HG02840 (cell line): ENCODE measurements around the gene GPN3.
A peak's percentile ranks its signal among the peaks of the same experiment; 100 is the strongest.
"Not testable (repeated sequence)": the region's sequence is repeated elsewhere in the genome, so short reads cannot be mapped to it uniquely, and the experiment has no call there.

ENCODE experiments used
- ATAC-seq: cut with Tn5 transposase; IDR thresholded peaks from one replicate; pipeline ENCODE4 v1.9.1; 2021; ENCODE audit warnings: mild to moderate bottlenecking, moderate library complexity, moderate number of reproducible peaks; ENCODE audit not compliant: unreplicated experiment, low FRiP score

The GPN3 gene

DNA sequence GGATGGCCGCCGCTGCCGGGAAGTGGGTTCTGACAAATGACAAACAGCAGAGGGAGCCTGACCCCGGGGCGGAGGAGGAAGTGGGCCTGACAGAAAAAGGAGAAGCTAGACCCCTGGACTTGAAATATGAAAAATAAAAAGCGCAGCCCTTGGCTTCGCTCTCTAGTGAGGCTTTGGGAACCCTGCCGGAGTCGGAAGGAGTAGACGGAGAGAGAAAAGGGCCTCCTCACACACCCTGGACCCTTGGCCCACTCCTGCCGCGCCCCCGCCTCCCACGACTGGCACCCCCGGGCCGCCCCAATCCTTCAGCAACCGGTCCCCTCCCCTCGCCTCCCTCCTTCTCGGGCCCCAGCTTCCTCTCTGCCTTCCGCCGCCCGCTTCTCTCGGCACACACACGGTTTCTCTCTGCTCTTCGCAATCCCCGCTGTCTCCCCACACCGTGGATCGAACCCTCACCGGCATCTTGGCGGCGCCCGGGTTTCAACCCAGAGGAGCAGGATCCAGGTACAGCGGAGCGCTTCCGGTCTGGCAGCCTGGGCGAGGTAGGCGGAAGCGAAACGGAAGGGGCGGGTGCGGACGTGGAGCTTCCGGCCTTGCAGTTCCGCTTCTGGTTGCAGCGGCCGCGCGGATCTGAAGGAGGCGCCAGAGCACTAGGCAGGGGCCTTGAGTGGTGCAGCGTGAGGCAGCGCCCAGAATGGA is 18.1 kb downstream of the GPN3 start, which contains the start of gene ARPC3:
ARPC3 (minus strand) TSS at position 539 of the 699 bp plus-strand sequence; CDS start at position 462, 77 bp downstream.
- peak; percentile 88 for ATAC-seq

- no peak for ATAC-seq
Observed at GRCh38 chr12:110444455-110444854, 23.6 kb downstream of the GPN3 start.

DNA sequence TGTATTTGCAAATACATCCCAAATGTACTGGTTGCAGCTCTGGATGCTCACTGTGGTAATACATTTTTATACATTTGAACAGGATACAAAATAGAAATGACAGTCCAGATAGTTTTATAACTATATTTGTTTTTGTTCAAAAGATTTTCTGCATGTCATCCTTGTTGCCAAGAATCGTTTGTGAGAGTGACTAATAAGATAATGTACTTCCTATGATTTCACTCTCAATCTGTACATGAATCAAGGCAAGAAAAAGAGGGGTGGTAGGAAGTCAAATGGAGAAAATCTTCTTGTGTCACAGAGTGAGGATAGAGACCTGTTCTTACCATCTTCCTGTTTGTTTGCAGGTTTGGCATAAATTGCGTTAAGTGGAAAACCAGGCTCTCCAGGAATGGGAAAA is 31.8 kb downstream of the GPN3 start:
- ATAC-seq, result no peak

- ATAC-seq, result no peak
Observed at GRCh38 chr12:110431957-110432587, 36.0 kb downstream of the GPN3 start.

DNA sequence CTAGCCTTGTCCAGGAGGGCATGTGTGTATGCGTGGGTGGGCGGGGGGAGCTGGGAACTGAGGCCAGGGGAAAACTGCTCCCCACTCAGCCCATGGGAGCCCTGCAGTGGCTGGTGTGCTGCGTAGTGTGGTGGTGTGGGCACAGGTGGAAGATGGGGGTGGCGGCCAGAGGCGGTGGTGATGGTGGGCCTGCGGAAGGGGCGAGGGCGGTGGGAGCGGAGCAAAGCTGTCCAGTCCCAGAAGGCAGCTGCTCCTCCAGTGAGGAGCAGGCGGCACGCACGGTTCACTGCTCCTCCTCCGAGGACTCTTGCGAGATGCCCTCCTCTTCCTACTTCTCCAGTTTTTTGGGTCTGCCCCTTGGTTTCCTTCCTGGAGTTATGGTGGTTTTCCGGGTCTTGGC is 38.4 kb downstream of the GPN3 start:
- not testable (repeated sequence) for ATAC-seq

GRCh38 chr12:110426406-110426805 is 41.7 kb downstream of the GPN3 start:
- no peak for ATAC-seq

DNA sequence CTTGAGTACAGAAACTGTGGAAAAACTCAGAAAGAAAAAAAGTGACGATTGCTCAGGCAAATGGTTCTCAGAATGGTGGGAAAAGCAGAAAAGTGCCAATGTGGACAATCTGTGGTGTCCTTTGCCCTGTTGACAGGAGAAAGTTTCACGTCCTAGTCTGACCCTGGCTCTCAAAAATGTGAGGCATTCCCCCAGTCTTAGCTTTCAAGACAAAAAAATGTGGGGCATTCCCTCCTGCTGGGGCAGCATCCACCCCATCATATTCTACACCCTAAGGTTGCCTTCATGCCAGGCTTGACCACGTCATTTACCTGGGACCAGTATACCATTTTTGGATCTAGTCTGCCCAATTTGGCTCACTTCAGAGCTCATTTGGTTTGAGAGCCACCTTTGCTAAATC is 43.8 kb downstream of the GPN3 start:
- no peak for ATAC-seq

DNA sequence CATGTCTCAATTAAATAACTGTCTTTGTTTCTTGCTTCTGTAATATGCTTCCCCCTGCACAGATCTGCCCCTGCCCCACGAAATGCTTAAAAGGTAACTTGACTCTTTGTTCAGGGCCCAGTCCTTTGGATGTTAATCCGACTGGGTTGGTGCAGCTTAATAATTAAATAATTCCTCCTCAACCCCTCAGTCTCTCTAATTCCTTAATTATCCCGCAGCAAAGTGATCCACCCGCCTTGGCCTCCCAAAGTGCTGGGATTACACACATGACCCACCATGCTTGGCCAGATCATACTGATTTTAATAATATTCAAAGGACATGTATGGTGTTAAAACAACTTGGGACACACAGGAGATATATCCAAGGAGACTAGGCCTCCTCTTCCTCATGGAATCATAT is 46.4 kb downstream of the GPN3 start:
- ATAC-seq, result no peak

DNA sequence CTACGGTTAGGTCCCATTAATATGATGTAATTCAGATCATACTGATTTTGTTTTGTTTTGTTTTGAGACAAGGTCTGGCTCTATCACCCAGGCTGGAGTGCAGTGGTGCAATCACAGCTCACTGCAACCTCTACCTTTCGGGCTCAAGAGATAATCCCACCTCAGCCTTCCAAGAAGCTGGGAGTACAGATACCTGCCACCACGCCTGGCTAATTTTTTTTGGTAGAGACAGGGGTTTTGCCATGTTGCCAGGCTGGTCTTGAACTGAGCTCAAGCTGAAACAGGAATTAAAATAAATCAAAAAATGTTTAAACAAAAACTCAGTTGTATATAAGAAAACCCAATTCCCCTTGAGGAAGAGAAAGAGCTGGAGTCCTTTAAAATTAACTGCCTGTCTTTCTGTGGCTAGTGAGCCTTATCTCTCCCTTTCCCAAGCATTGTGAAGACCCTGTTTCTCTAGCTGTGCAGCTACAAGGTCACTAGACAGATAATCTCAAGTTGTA is 46.8 kb downstream of the GPN3 start:
- ATAC-seq, result no peak

DNA sequence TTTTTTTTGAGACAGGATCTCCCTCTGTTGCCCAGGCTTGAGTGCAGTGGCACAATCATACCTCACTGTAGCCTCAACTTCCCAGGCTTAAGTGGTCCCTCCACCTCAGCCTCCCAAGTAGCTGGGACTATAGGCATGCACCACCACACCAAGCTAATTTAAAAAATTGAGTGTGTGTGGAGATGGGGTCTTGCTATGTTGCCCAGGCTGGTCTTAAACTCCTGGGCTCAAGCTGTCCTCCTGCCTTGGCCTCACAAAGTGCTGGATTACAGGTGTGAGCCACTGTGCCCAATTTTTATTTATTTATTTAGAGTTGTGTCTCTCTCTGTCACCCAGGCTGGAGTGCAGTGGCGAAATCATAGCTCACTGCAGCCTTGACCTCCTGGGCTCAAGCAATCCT is 47.4 kb downstream of the GPN3 start:
- not testable (repeated sequence) for ATAC-seq

GRCh38 chr12:110417113-110417512 is 50.9 kb downstream of the GPN3 start:
- not testable (repeated sequence) for ATAC-seq

DNA sequence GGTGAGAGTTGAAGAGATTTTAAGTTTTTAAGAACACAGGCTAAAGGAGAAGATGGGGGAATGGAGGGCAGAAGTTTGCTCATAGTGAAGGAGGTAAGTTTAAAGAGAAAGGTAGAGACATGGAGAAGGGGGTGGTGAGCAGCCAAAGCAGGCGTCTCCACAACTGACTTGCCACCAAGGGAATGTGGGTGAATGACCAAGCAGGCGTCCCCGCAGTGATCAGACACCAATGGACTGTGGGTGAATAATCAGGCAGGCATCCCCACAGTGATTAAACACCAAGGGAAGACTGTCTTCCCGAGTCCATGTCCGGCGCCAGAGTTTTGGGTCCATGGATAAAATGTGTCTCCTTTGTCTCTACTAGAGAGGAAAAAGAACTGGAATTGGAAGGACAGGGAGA is 58.0 kb downstream of the GPN3 start:
- not testable (repeated sequence) for ATAC-seq

- ATAC-seq, result not testable (repeated sequence)
Observed at GRCh38 chr12:110405126-110405662, 62.9 kb downstream of the GPN3 start.

DNA sequence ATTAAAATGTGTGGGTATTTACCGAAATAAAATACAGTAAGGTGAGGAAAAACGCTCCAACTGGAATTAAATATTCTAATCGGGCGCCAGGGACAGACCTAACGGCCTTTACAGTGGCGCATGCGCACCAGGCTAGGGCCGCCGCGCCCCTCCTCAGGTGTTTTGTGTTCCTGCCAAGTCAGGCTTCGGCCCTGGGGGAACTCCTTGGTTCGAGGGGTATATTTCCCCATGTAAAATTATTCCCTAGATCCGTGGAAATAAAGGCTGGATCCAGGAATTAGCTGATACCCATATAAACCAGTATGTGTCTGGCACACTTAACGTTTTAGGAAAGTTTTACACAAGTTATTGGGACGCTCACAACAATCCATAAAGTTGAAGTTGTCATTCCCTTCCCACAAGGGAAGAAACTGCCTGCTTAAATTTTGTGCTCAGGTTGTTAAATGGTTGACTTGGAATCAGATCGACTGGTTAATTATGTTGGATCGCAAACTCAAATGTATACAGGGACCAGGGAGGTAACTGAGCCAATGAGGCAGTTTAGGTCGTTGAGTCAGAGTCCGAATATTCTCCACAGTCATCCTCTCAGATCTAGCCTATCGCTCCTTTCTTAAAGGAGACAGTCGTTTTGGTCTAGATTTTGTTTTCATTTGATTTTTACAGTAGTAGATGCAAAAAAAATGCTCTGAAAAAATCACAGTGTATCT is 63.9 kb downstream of the GPN3 start:
- no peak for ATAC-seq

DNA sequence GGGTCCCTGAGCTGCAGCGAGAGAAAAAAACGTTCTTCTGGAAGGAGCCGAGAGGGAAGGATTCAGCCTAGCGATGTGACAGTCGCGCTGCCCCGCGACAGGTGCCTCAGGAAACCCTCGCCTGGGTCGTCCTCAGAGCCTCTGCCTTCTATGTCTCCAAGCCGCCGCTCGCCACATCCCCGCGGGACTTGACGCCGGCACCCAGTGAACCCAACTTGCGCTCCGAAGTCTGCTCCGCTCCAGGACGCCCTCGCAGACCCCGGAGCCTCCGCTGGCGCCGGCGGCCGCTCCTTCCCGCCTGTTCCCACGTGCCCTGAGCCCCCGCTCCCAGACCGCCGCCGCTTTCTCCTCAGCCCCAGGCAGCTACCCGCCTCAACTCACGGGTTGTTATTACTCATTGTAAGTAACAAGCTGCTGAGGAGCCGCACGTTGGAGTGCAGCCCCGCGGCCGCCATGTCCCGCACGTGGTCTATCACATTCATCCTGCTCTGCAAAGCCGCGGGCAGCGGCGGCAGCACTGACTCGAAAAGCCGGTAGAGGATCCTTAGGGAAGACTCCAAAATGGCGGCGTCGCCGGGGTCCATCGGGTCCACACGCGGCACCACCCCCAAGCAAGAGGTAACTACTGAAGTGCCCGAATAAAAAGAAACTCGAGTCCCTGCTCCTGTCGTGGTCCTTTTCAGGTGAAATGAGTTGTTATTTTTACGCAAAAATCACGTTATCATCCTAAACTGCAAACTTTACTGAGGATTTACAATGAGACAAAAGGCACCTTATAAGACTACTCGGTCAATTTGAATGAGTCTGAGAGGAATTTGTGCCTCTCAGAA is 64.7 kb downstream of the GPN3 start, which contains the start of gene ANAPC7:
ANAPC7 (minus strand) TSS at position 563 of the 830 bp plus-strand sequence; CDS start at position 482, 81 bp downstream.
- ATAC-seq, result peak; percentile 60
